HG02981 (cell line): ENCODE measurements around the gene CAPN5.
A peak's percentile ranks its signal among the peaks of the same experiment; 100 is the strongest.

Source experiments
- ATAC-seq: cut with Tn5 transposase; IDR thresholded peaks from one replicate; pipeline ENCODE4 v1.9.1; 2021; ENCODE audit warnings: mild to moderate bottlenecking, moderate library complexity; ENCODE audit not compliant: unreplicated experiment

CAPN5 gene

DNA sequence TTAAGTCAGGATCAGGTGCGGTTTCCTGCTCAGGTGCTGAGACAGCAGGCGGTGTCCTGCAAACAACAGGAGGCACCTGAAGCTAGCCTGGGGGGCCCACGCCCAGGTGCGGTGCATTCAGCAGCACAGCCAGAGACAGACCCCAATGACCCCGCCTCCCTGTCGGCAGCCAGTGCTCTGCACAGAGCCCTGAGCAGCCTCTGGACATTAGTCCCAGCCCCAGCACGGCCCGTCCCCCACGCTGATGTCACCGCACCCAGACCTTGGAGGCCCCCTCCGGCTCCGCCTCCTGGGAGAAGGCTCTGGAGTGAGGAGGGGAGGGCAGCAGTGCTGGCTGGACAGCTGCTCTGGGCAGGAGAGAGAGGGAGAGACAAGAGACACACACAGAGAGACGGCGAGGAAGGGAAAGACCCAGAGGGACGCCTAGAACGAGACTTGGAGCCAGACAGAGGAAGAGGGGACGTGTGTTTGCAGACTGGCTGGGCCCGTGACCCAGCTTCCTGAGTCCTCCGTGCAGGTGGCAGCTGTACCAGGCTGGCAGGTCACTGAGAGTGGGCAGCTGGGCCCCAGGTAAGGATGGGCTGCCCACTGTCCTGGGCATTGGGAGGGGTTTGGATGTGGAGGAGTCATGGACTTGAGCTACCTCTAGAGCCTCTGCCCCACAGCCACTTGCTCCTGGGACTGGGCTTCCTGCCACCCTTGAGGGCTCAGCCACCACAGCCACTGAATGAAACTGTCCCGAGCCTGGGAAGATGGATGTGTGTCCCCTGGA, 61.3 kb downstream of the CAPN5 start, which contains the start of gene MYO7A:
Gene MYO7A (plus strand): TSS at position 327 of the 772 bp plus-strand sequence. CDS start 2,389 bp downstream, outside the sequence.
- ATAC-seq = no peak

GRCh38 chr11:77129069-77129841, 62.5 kb downstream of the CAPN5 start:
- no peak for ATAC-seq

- ATAC-seq = no peak
Observed at GRCh38 chr11:77129842-77130756, 63.3 kb downstream of the CAPN5 start.

DNA sequence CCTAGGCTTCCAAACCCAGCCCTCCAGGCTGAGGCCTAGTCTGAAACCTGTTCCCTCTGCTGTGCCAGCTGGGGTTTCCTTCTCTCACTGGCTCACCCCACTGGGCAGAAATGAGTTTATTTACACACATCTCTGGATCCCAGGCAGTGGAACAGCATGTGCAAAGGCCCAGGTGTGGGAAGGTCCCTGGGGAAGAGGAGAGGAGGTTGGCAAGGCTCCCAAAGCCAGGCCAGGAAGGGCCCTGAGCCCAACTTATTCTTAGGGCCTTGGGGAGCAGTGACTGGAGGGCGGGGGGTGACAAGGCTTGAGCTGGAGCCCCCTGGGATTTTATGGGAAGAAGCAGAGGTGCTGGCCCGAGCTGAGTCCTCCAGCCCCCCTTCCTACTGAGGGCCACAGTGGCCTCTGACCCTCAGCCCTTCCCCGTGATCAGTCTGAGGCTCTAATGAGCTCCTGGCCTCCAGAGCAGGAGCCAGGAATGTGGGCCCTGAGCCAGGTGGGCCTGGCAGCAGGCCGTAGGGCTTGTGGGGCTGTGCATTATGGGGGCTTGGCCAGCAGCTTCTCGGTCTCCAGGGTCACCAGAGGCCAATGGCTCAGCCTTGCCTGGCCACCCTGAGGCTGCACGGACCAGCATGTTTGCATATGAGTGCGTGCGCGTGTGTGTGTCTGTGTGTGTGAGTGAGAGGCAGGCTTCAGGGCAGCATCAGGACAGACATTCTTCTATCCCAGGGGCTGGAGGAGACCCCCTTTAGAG, 64.2 kb downstream of the CAPN5 start:
- ATAC-seq = no peak

DNA sequence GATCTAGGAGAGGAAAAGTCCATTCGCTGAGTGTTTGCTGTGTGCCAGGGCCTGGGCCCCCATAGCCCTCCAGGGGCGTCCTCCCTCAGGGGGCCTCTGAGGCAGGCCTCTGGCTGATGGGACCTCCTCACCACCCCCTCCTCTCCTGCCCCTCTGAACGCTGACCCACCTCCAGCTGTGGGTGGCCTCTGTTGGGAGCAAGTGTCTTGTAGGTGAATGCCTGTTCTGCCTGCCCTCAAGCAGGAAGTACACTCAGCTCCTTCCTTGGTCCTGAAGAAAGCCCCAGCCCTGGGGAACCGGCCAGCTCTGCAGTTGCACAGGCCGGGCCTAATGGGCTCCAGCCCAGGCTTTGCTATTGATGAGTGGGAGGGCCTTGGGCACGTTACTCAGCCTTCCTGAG, 64.8 kb downstream of the CAPN5 start:
- ATAC-seq = no peak

GRCh38 chr11:77135069-77135468, 68.3 kb downstream of the CAPN5 start:
- no peak for ATAC-seq

GRCh38 chr11:77136074-77136473, 69.3 kb downstream of the CAPN5 start:
- ATAC-seq = no peak

GRCh38 chr11:77136784-77137420, 70.1 kb downstream of the CAPN5 start:
- ATAC-seq = no peak

GRCh38 chr11:77137421-77137820, 70.7 kb downstream of the CAPN5 start:
- no peak for ATAC-seq

DNA sequence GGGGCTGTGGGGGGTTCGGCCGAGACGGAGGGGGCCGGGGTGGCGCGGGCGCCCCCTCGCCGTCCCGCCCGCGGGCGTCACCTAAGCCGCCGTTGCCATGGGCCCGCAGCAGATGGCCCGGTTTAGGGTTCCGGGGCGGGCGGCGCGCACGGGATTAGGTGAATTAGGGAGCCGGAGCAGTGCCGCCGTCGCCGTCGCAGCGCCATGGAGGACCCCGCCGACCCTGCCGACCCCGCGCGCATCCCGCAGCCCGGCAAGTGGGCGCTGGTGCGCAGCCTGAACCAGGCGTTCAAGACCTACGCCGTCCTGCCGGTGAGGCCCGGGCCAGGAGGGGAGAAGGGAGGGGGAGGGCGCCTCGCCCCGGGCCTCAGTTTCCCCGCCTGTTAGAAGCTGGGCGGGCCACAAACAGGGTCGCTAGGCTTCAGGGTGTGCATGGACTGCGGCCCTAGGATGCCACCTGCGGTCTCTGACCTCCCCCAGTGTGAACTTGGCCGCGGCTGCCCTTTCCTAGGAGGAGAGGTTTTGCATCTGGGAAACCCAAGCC, 71.4 kb downstream of the CAPN5 start:
- no peak for ATAC-seq

DNA sequence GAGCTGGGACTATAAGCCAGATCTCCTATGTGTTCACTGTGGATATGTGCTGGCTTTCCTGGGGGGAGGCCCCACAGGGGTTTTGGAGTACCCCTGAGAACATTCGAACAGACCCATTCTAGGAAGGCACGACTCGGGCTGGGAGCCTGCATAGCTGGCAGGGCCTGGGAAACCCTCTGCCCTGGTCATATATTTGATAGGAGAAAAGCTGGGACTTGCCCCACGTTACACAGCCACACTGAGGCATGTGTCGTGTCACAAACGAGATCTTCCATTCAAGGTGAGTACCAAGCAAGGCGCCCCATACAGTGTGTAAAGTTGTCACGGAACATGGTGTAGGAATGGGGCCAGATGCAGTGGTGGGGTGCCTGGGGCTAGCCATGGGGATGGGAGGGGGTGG, 72.4 kb downstream of the CAPN5 start:
- no peak for ATAC-seq

DNA sequence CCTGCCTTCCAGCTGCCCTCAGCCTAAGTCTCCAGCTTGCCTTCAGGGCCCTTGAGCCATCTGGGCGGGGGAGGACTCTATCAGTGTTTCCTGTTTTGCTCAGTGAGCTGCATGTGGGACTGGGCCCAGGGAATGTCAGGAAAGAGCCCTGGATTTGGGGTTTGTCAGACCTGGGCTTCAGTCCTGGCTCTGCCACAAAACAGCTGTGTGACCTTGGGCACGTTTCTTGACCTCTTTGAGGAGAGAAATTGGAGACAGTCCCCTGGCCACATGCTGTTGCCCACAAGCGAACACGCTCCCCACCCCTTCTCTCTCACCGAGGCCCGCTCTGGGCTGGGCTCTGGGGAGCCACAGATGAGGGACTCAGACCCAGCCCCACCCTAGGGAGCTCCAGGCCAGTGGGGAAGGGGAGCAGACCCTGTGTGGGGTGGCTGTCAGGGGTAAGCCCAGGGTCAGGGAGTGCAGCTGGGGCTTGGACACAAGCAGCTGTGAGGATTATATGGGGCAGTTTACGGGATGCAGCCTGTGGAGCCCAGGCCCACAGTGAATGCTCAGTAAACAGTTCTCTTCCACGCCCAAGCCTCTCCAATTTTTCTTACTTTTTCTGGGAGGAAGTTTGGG, 73.6 kb downstream of the CAPN5 start:
- no peak for ATAC-seq

DNA sequence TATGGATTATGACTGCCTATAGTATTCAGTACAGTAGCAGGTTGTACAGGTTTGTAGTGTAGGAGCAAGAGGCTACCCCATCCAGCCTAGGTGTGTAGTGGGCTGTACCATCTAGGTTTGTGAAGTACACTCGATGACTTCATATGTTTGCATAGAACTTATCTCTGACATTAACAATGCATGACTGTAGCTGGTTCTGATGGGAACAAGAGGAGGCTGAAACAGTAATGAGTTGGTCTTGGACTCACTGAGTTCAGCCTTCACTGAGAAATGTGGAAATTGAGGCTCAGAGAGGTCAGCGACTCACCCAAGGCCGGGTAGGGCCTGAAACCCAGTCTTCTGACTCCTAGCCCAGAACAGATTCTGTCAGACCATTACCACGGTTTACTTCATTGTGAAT, 74.3 kb downstream of the CAPN5 start:
- no peak for ATAC-seq

GRCh38 chr11:77141475-77141874, 74.7 kb downstream of the CAPN5 start:
- no peak for ATAC-seq

DNA sequence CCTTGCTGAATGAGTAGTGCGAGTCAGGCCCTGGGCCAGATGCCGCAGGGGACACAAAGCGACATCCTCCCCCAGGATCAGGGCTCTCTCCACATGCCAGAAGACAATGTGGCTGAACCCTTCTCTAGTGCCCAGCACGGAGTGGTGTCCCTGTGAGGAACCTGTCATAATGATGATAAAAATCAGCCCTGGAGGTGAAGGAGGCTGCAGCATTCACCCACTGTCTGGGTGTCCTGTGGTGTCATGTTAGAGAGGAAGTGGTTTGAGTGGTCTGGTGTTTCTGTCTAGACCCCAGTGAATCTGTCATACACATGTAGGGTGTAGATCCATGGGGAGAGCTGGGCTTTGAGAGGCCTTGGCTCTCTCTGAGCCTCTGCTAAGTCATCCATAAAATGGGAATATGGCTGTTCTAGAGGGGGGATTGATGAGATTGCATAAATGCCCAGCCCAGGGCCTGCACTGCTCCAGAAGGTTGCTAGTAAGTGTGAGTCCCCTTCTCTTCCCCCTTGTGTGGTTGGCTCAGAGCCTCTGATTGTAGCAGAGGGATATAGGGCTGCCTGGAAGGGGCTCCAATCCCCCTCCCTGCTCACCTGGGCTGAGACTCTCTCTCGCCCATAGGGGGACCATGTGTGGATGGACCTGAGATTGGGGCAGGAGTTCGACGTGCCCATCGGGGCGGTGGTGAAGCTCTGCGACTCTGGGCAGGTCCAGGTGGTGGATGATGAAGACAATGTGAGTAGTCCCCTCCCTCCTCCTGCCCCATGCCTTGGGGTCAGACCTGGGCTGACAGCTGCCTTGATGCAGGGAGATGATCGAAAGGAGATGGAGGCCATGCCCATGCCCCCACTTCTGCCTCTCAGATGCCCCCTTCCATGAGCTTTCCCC, 75.6 kb downstream of the CAPN5 start:
- ATAC-seq = peak; percentile 69

GRCh38 chr11:77143405-77144020, 76.7 kb downstream of the CAPN5 start:
- ATAC-seq = no peak

DNA sequence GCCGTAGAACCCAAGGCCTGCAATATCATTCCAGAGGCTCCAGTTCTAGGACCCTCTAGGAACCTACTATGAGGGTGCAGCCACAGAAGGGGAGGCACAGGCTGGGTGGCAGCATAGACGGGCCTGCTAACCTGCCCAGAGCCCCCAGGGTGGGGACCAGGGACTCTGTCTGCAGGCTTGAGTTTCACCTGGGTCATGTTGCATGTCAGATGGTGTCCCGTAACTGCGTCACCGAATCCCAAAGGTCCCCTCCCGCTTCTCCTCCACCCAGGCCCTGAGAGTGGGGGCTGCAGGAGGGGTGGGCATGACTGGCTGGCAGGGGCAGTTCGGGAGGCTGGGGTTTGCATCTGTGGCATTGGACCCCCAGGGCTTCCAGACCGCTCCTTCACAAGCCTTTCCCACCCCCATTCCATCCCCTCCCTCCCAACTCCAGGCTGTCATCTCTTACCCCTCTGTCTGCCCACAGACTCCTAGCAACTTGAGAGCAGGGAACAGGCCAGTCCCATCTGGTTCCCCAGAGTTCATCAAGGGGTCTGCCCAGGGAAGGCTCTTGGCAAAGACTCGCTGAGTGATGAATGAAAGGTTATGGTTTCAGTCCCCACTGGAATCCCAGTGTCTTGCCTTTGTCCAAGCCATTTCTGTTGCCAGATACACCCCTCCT, 77.6 kb downstream of the CAPN5 start:
- no peak for ATAC-seq
